Activated naive CD4-positive, alpha-beta T cell treated with anti-CD3 and anti-CD28 coated beads for 36 hours (primary cell): ENCODE measurements around the gene SLCO6A1. TPM values are rescaled to one million over a fixed set of nuclear protein-coding genes. Genes with fewer than 3 reads are reported as not detected.

Source experiments
- CTCF ChIA-PET: fragments of 350-600 bp; sonication (Branson Sonifier 250); formaldehyde crosslinking; loops from one replicate; lab custom pipeline; 2021; ENCODE audit warnings: antibody characterized with exemption; lab: Charles Lee
- DNase-seq: peaks from one replicate; pipeline ENCODE4 v3.0.0-alpha.2; 2020
- H3K27ac Mint-ChIP-seq: one replicate; pipeline ENCODE4 v1.8.0; 2021; ENCODE audit warnings: mild to moderate bottlenecking, mixed read lengths
- H3K27me3 Mint-ChIP-seq: one replicate; pipeline ENCODE4 v1.8.0; 2021; ENCODE audit warnings: low read depth, mixed read lengths
- H3K36me3 Mint-ChIP-seq: one replicate; pipeline ENCODE4 v1.8.0; 2021; ENCODE audit warnings: low read depth, mixed read lengths
- H3K4me1 Mint-ChIP-seq: one replicate; pipeline ENCODE4 v1.8.0; 2021; ENCODE audit warnings: low read depth, mixed read lengths
- H3K4me3 Mint-ChIP-seq: one replicate; pipeline ENCODE4 v1.8.0; 2021; ENCODE audit warnings: mild to moderate bottlenecking, moderate library complexity, mixed read lengths
- H3K9me3 Mint-ChIP-seq: one replicate; pipeline ENCODE4 v1.8.0; 2021; ENCODE audit warnings: mixed read lengths
- intact Hi-C: fragments of 100-400 bp; cut with micrococcal nuclease; formaldehyde crosslinking; loops from one replicate; pipeline ENCODE4 v1.15.1; 2023
- total RNA-seq, 2 experiments: library from RNA; stranded (reverse); gene quantifications; one replicate each; pipeline ENCODE4 v1.2.3, GENCODE V29; 2021

SLCO6A1 gene
- total RNA-seq, 2 experiments from 2014 or later, result not detected

GRCh38 chr5:102433473-102433872 lies 65.3 kb downstream of the SLCO6A1 start:
- Mint-ChIP-seq H3K27me3 (no peaks in the 10 kb centered on the region), H3K4me3 (no peak overlapping the region), H3K4me1 (no peaks in the 10 kb centered on the region), H3K9me3 (peaks cover 6% of the 10 kb centered on the region), H3K36me3 (no peaks in the 10 kb centered on the region), H3K27ac (no peak overlapping the region)
- intact Hi-C loops, result no loop called here
- CTCF ChIA-PET, result no interaction called here
- DNase-seq, result no peak

- H3K27me3 Mint-ChIP-seq, result no peaks in the 10 kb centered on the region
- no peaks in the 10 kb centered on the region for H3K36me3 Mint-ChIP-seq
- intact Hi-C loops, result no loop called here
- no peaks in the 10 kb centered on the region for H3K4me1 Mint-ChIP-seq
- no peak for DNase-seq
- H3K27ac Mint-ChIP-seq, result no peak overlapping the region
- H3K9me3 Mint-ChIP-seq, result peaks cover 11% of the 10 kb centered on the region
- no peak overlapping the region for H3K4me3 Mint-ChIP-seq
- CTCF ChIA-PET, result no interaction called here
These were observed 77.2 kb downstream of the SLCO6A1 start for GRCh38 chr5:102421647-102422046.

GRCh38 chr5:102418531-102418930 lies 80.3 kb downstream of the SLCO6A1 start:
- peaks cover 1% of the 10 kb centered on the region for H3K9me3 Mint-ChIP-seq
- CTCF ChIA-PET, result no interaction called here
- intact Hi-C loops, result no loop called here
- no peaks in the 10 kb centered on the region for H3K36me3 Mint-ChIP-seq
- H3K4me3 Mint-ChIP-seq, result no peak overlapping the region
- H3K27me3 Mint-ChIP-seq, result no peaks in the 10 kb centered on the region
- H3K27ac Mint-ChIP-seq, result no peak overlapping the region
- no peak for DNase-seq
- H3K4me1 Mint-ChIP-seq, result no peaks in the 10 kb centered on the region

GRCh38 chr5:102414448-102414847 lies 84.4 kb downstream of the SLCO6A1 start:
- intact Hi-C loops, result no loop called here
- no peaks in the 10 kb centered on the region for H3K4me1 Mint-ChIP-seq
- no peak for DNase-seq
- no peaks in the 10 kb centered on the region for H3K9me3 Mint-ChIP-seq
- no peaks in the 10 kb centered on the region for H3K36me3 Mint-ChIP-seq
- H3K4me3 Mint-ChIP-seq, result no peak overlapping the region
- no peaks in the 10 kb centered on the region for H3K27me3 Mint-ChIP-seq
- no peak overlapping the region for H3K27ac Mint-ChIP-seq
- CTCF ChIA-PET, result interaction anchor here (1.1 kb wide), 1 partner anchor 30 kb away, joined by 3 read pairs; no protein-coding TSS in a partner anchor

GRCh38 chr5:102388235-102388634 lies 110.6 kb downstream of the SLCO6A1 start:
- peaks cover 5% of the 10 kb centered on the region for H3K9me3 Mint-ChIP-seq
- H3K4me1 Mint-ChIP-seq, result no peaks in the 10 kb centered on the region
- no peaks in the 10 kb centered on the region for H3K36me3 Mint-ChIP-seq
- DNase-seq, result no peak
- CTCF ChIA-PET, result no interaction called here
- intact Hi-C loops, result no loop called here
- H3K27me3 Mint-ChIP-seq, result no peaks in the 10 kb centered on the region
- no peak overlapping the region for H3K27ac Mint-ChIP-seq
- H3K4me3 Mint-ChIP-seq, result no peak overlapping the region

- no peaks in the 10 kb centered on the region for H3K36me3 Mint-ChIP-seq
- no peak for DNase-seq
- H3K9me3 Mint-ChIP-seq, result peaks cover 5% of the 10 kb centered on the region
- H3K27me3 Mint-ChIP-seq, result no peaks in the 10 kb centered on the region
- CTCF ChIA-PET, result interaction anchor here (0.6 to 1.2 kb wide), 3 partner anchors 29 to 437 kb away, joined by 3 to 4 read pairs (median 3); no protein-coding TSS in a partner anchor
- intact Hi-C loops, result no loop called here
- H3K4me3 Mint-ChIP-seq, result no peak overlapping the region
- no peaks in the 10 kb centered on the region for H3K4me1 Mint-ChIP-seq
- no peak overlapping the region for H3K27ac Mint-ChIP-seq
These were observed 113.4 kb downstream of the SLCO6A1 start for GRCh38 chr5:102385365-102385764.

- Mint-ChIP-seq H3K27me3 (no peaks in the 10 kb centered on the region), H3K36me3 (no peaks in the 10 kb centered on the region), H3K9me3 (peaks cover 3% of the 10 kb centered on the region), H3K4me1 (no peaks in the 10 kb centered on the region), H3K4me3 (no peak overlapping the region), H3K27ac (no peak overlapping the region)
- DNase-seq, result no peak
- CTCF ChIA-PET, result no interaction called here
- intact Hi-C loops, result no loop called here
These were observed 118.6 kb downstream of the SLCO6A1 start for GRCh38 chr5:102380174-102380573.

GRCh38 chr5:102375876-102376275 lies 122.9 kb downstream of the SLCO6A1 start:
- Mint-ChIP-seq H3K4me1 (no peaks in the 10 kb centered on the region), H3K27me3 (no peaks in the 10 kb centered on the region)
- CTCF ChIA-PET, result interaction anchor here (0.7 kb wide), 1 partner anchor 188 kb away, joined by 3 read pairs; no protein-coding TSS in a partner anchor

GRCh38 chr5:102375272-102375671 lies 123.5 kb downstream of the SLCO6A1 start:
- H3K9me3 Mint-ChIP-seq, result no peaks in the 10 kb centered on the region
- intact Hi-C loops, result no loop called here
- H3K27me3 Mint-ChIP-seq, result no peaks in the 10 kb centered on the region
- H3K4me1 Mint-ChIP-seq, result no peaks in the 10 kb centered on the region
- no peaks in the 10 kb centered on the region for H3K36me3 Mint-ChIP-seq
- no peak overlapping the region for H3K4me3 Mint-ChIP-seq
- CTCF ChIA-PET, result no interaction called here
- no peak overlapping the region for H3K27ac Mint-ChIP-seq
- no peak for DNase-seq

More at GRCh38 chr5:102375876-102376275, 122.9 kb downstream of the SLCO6A1 start:
- Mint-ChIP-seq H3K27ac (no peak overlapping the region), H3K36me3 (no peaks in the 10 kb centered on the region), H3K4me3 (no peak overlapping the region), H3K9me3 (no peaks in the 10 kb centered on the region)
- intact Hi-C loops, result no loop called here
- no peak for DNase-seq

GRCh38 chr5:102368392-102368791 lies 130.4 kb downstream of the SLCO6A1 start:
- H3K4me1 Mint-ChIP-seq, result no peaks in the 10 kb centered on the region
- no peaks in the 10 kb centered on the region for H3K36me3 Mint-ChIP-seq
- intact Hi-C loops, result no loop called here
- H3K27me3 Mint-ChIP-seq, result no peaks in the 10 kb centered on the region
- CTCF ChIA-PET, result no interaction called here
- no peak for DNase-seq
- H3K9me3 Mint-ChIP-seq, result no peaks in the 10 kb centered on the region
- no peak overlapping the region for H3K4me3 Mint-ChIP-seq
- no peak overlapping the region for H3K27ac Mint-ChIP-seq

GRCh38 chr5:102341681-102342288 lies 157.0 kb downstream of the SLCO6A1 start:
- Mint-ChIP-seq H3K4me3 (no peak overlapping the region), H3K9me3 (no peaks in the 10 kb centered on the region), H3K27ac (no peak overlapping the region), H3K36me3 (no peaks in the 10 kb centered on the region), H3K27me3 (no peaks in the 10 kb centered on the region), H3K4me1 (no peaks in the 10 kb centered on the region)
- intact Hi-C loops, result no loop called here
- CTCF ChIA-PET, result no interaction called here
- DNase-seq, result no peak

GRCh38 chr5:102324714-102325113 lies 174.1 kb downstream of the SLCO6A1 start:
- H3K4me1 Mint-ChIP-seq, result no peaks in the 10 kb centered on the region
- no peak overlapping the region for H3K4me3 Mint-ChIP-seq
- no peak overlapping the region for H3K27ac Mint-ChIP-seq
- no peaks in the 10 kb centered on the region for H3K36me3 Mint-ChIP-seq
- CTCF ChIA-PET, result no interaction called here
- peaks cover 5% of the 10 kb centered on the region for H3K27me3 Mint-ChIP-seq
- no peaks in the 10 kb centered on the region for H3K9me3 Mint-ChIP-seq
- DNase-seq, result no peak
- intact Hi-C loops, result no loop called here
